ENCODE measurements around the gene PHACTR1.

PHACTR1 gene

GRCh38 chr6:13259393-13259792 lies 542.8 kb downstream of the PHACTR1 start:
- Histone ChIP-seq H3K36me3 (ENCODE audit: control insufficient read depth in 2 of 2, insufficient read depth in 2 of 2, low read length in 2 of 2) (no peaks in the 10 kb centered on the region), H3K27ac (ENCODE audit: low read depth in 2 of 2, low read length in 2 of 2) (no peak overlapping the region), H3K9ac (ENCODE audit: low read depth in 1 of 2, low read length in 2 of 2) (no peak overlapping the region), H3K4me1 (ENCODE audit: control insufficient read depth in 2 of 2, insufficient read depth in 2 of 2, low read length in 2 of 2) (no peaks in the 10 kb centered on the region), H3K27me3 (ENCODE audit: control insufficient read depth in 2 of 2, insufficient read depth in 2 of 2, low read length in 2 of 2) (no peaks in the 10 kb centered on the region), H3K4me3 (ENCODE audit: low read length in 2 of 2) (no peak overlapping the region), H3K9me3 (ENCODE audit: control insufficient read depth in 2 of 2, low read length in 2 of 2) (no peaks in the 10 kb centered on the region)

GRCh38 chr6:13260101-13260598 lies 543.6 kb downstream of the PHACTR1 start:
- Histone ChIP-seq H3K36me3 (ENCODE audit: control insufficient read depth in 2 of 2, insufficient read depth in 2 of 2, low read length in 2 of 2) (no peaks in the 10 kb centered on the region), H3K9ac (ENCODE audit: low read depth in 1 of 2, low read length in 2 of 2) (no peak overlapping the region), H3K27ac (ENCODE audit: low read depth in 2 of 2, low read length in 2 of 2) (no peak overlapping the region), H3K27me3 (ENCODE audit: control insufficient read depth in 2 of 2, insufficient read depth in 2 of 2, low read length in 2 of 2) (no peaks in the 10 kb centered on the region), H3K4me3 (ENCODE audit: low read length in 2 of 2) (no peak overlapping the region), H3K4me1 (ENCODE audit: control insufficient read depth in 2 of 2, insufficient read depth in 2 of 2, low read length in 2 of 2) (no peaks in the 10 kb centered on the region), H3K9me3 (ENCODE audit: control insufficient read depth in 2 of 2, low read length in 2 of 2) (no peaks in the 10 kb centered on the region)

GRCh38 chr6:13260831-13261230 lies 544.3 kb downstream of the PHACTR1 start:
- Histone ChIP-seq H3K36me3 (ENCODE audit: control insufficient read depth in 2 of 2, insufficient read depth in 2 of 2, low read length in 2 of 2) (no peaks in the 10 kb centered on the region), H3K4me1 (ENCODE audit: control insufficient read depth in 2 of 2, insufficient read depth in 2 of 2, low read length in 2 of 2) (no peaks in the 10 kb centered on the region), H3K4me3 (ENCODE audit: low read length in 2 of 2) (no peak overlapping the region), H3K27ac (ENCODE audit: low read depth in 2 of 2, low read length in 2 of 2) (no peak overlapping the region), H3K27me3 (ENCODE audit: control insufficient read depth in 2 of 2, insufficient read depth in 2 of 2, low read length in 2 of 2) (no peaks in the 10 kb centered on the region), H3K9me3 (ENCODE audit: control insufficient read depth in 2 of 2, low read length in 2 of 2) (no peaks in the 10 kb centered on the region), H3K9ac (ENCODE audit: low read depth in 1 of 2, low read length in 2 of 2) (no peak overlapping the region)

GRCh38 chr6:13261464-13261994 lies 545.0 kb downstream of the PHACTR1 start:
- no peak overlapping the region for H3K9ac ChIP-seq (ENCODE audit: low read depth in 1 of 2, low read length in 2 of 2)
- no peaks in the 10 kb centered on the region for H3K9me3 ChIP-seq (ENCODE audit: control insufficient read depth in 2 of 2, low read length in 2 of 2)
- no peaks in the 10 kb centered on the region for H3K4me1 ChIP-seq (ENCODE audit: control insufficient read depth in 2 of 2, insufficient read depth in 2 of 2, low read length in 2 of 2)
- no peaks in the 10 kb centered on the region for H3K27me3 ChIP-seq (ENCODE audit: control insufficient read depth in 2 of 2, insufficient read depth in 2 of 2, low read length in 2 of 2)
- no peak overlapping the region for H3K4me3 ChIP-seq (ENCODE audit: low read length in 2 of 2)
- H3K27ac ChIP-seq (ENCODE audit: low read depth in 2 of 2, low read length in 2 of 2): no peak overlapping the region
- no peaks in the 10 kb centered on the region for H3K36me3 ChIP-seq (ENCODE audit: control insufficient read depth in 2 of 2, insufficient read depth in 2 of 2, low read length in 2 of 2)

- no peak overlapping the region for H3K27ac ChIP-seq (ENCODE audit: low read depth in 2 of 2, low read length in 2 of 2)
- no peaks in the 10 kb centered on the region for H3K36me3 ChIP-seq (ENCODE audit: control insufficient read depth in 2 of 2, insufficient read depth in 2 of 2, low read length in 2 of 2)
- H3K9me3 ChIP-seq (ENCODE audit: control insufficient read depth in 2 of 2, low read length in 2 of 2): no peaks in the 10 kb centered on the region
- no peak overlapping the region for H3K9ac ChIP-seq (ENCODE audit: low read depth in 1 of 2, low read length in 2 of 2)
- H3K4me3 ChIP-seq (ENCODE audit: low read length in 2 of 2): no peak overlapping the region
- H3K4me1 ChIP-seq (ENCODE audit: control insufficient read depth in 2 of 2, insufficient read depth in 2 of 2, low read length in 2 of 2): no peaks in the 10 kb centered on the region
- H3K27me3 ChIP-seq (ENCODE audit: control insufficient read depth in 2 of 2, insufficient read depth in 2 of 2, low read length in 2 of 2): no peaks in the 10 kb centered on the region
Observed at GRCh38 chr6:13262302-13263230, 546.0 kb downstream of the PHACTR1 start.

GRCh38 chr6:13263669-13264068 lies 547.1 kb downstream of the PHACTR1 start:
- Histone ChIP-seq H3K4me1 (ENCODE audit: control insufficient read depth in 2 of 2, insufficient read depth in 2 of 2, low read length in 2 of 2) (no peaks in the 10 kb centered on the region), H3K4me3 (ENCODE audit: low read length in 2 of 2) (no peak overlapping the region), H3K36me3 (ENCODE audit: control insufficient read depth in 2 of 2, insufficient read depth in 2 of 2, low read length in 2 of 2) (no peaks in the 10 kb centered on the region), H3K9ac (ENCODE audit: low read depth in 1 of 2, low read length in 2 of 2) (no peak overlapping the region), H3K9me3 (ENCODE audit: control insufficient read depth in 2 of 2, low read length in 2 of 2) (no peaks in the 10 kb centered on the region), H3K27ac (ENCODE audit: low read depth in 2 of 2, low read length in 2 of 2) (no peak overlapping the region), H3K27me3 (ENCODE audit: control insufficient read depth in 2 of 2, insufficient read depth in 2 of 2, low read length in 2 of 2) (no peaks in the 10 kb centered on the region)

- H3K9me3 ChIP-seq (ENCODE audit: control insufficient read depth in 2 of 2, low read length in 2 of 2): no peaks in the 10 kb centered on the region
- no peak overlapping the region for H3K9ac ChIP-seq (ENCODE audit: low read depth in 1 of 2, low read length in 2 of 2)
- no peaks in the 10 kb centered on the region for H3K27me3 ChIP-seq (ENCODE audit: control insufficient read depth in 2 of 2, insufficient read depth in 2 of 2, low read length in 2 of 2)
- H3K27ac ChIP-seq (ENCODE audit: low read depth in 2 of 2, low read length in 2 of 2): no peak overlapping the region
- H3K4me1 ChIP-seq (ENCODE audit: control insufficient read depth in 2 of 2, insufficient read depth in 2 of 2, low read length in 2 of 2): no peaks in the 10 kb centered on the region
- H3K4me3 ChIP-seq (ENCODE audit: low read length in 2 of 2): no peak overlapping the region
- H3K36me3 ChIP-seq (ENCODE audit: control insufficient read depth in 2 of 2, insufficient read depth in 2 of 2, low read length in 2 of 2): no peaks in the 10 kb centered on the region
Observed at GRCh38 chr6:13267142-13267651, 550.6 kb downstream of the PHACTR1 start.

GRCh38 chr6:13268913-13269518 lies 552.4 kb downstream of the PHACTR1 start:
- Histone ChIP-seq H3K9me3 (ENCODE audit: control insufficient read depth in 2 of 2, low read length in 2 of 2) (no peaks in the 10 kb centered on the region), H3K4me1 (ENCODE audit: control insufficient read depth in 2 of 2, insufficient read depth in 2 of 2, low read length in 2 of 2) (no peaks in the 10 kb centered on the region), H3K4me3 (ENCODE audit: low read length in 2 of 2) (no peak overlapping the region), H3K27ac (ENCODE audit: low read depth in 2 of 2, low read length in 2 of 2) (no peak overlapping the region), H3K36me3 (ENCODE audit: control insufficient read depth in 2 of 2, insufficient read depth in 2 of 2, low read length in 2 of 2) (no peaks in the 10 kb centered on the region), H3K27me3 (ENCODE audit: control insufficient read depth in 2 of 2, insufficient read depth in 2 of 2, low read length in 2 of 2) (no peaks in the 10 kb centered on the region), H3K9ac (ENCODE audit: low read depth in 1 of 2, low read length in 2 of 2) (no peak overlapping the region)

- no peaks in the 10 kb centered on the region for H3K36me3 ChIP-seq (ENCODE audit: control insufficient read depth in 2 of 2, insufficient read depth in 2 of 2, low read length in 2 of 2)
- no peak overlapping the region for H3K9ac ChIP-seq (ENCODE audit: low read depth in 1 of 2, low read length in 2 of 2)
- H3K27me3 ChIP-seq (ENCODE audit: control insufficient read depth in 2 of 2, insufficient read depth in 2 of 2, low read length in 2 of 2): no peaks in the 10 kb centered on the region
- no peaks in the 10 kb centered on the region for H3K4me1 ChIP-seq (ENCODE audit: control insufficient read depth in 2 of 2, insufficient read depth in 2 of 2, low read length in 2 of 2)
- H3K4me3 ChIP-seq (ENCODE audit: low read length in 2 of 2): peak overlapping the region; percentile 10 to 64
- H3K9me3 ChIP-seq (ENCODE audit: control insufficient read depth in 2 of 2, low read length in 2 of 2): no peaks in the 10 kb centered on the region
- peak overlapping the region in 1 of 2 donors; percentile 38 for H3K27ac ChIP-seq (ENCODE audit: low read depth in 2 of 2, low read length in 2 of 2)
Observed at GRCh38 chr6:13272131-13273046, 555.8 kb downstream of the PHACTR1 start.
